Fibroblast of lung (primary cell): ENCODE results near the gene PI16. TPM values are rescaled to one million over a fixed set of nuclear protein-coding genes. Genes with fewer than 3 reads are reported as not detected.

Source experiments
- DNase-seq, 2 donors: peaks; one replicate each; pipeline versions ENCODE4 v3.0.0 to v3.0.0-alpha.2; 2010; ENCODE audit warnings: low read depth in 2 of 2
- H2AFZ ChIP-seq: 2 replicates; pipeline ENCODE4 v1.5.1; 2012; ENCODE audit warnings: low read length, control low read depth, inconsistent platforms
- H3K27ac ChIP-seq: 2 replicates; pipeline ENCODE4 v1.5.1; 2011; ENCODE audit warnings: low read length, control low read depth; ENCODE audit not compliant: insufficient read depth
- H3K27me3 ChIP-seq: 2 replicates; pipeline ENCODE4 v1.5.1; 2011; ENCODE audit warnings: mild to moderate bottlenecking, low read length; ENCODE audit not compliant: control insufficient read depth, insufficient read depth
- H3K36me3 ChIP-seq: 2 replicates; pipeline ENCODE4 v1.5.1; 2011; ENCODE audit warnings: low read length; ENCODE audit not compliant: control insufficient read depth, insufficient read depth
- H3K4me1 ChIP-seq: 2 replicates; pipeline ENCODE4 v1.5.1; 2011; ENCODE audit warnings: low read length; ENCODE audit not compliant: control insufficient read depth, insufficient read depth; ENCODE audit errors: extremely low read depth
- H3K4me2 ChIP-seq: 2 replicates; pipeline ENCODE4 v1.5.1; 2011; ENCODE audit warnings: low read length, control low read depth; ENCODE audit not compliant: insufficient read depth; ENCODE audit errors: extremely low read depth
- H3K4me3 ChIP-seq, 4 experiments: fragments of 200-600 bp in 1 of 4; sonication (generic) in 1 of 4; replicated peaks in 1 of 4; 2 replicates each; pipeline ENCODE4 v1.5.1; 2011 to 2016; ENCODE audit warnings: low read length in 4 of 4, low read depth in 3 of 4, mild to moderate bottlenecking in 3 of 4, control low read depth in 2 of 4, inconsistent platforms in 1 of 4, mixed read lengths in 1 of 4; ENCODE audit not compliant: insufficient read depth in 1 of 4; ENCODE audit errors: control extremely low read depth in 1 of 4
- H3K79me2 ChIP-seq: 2 replicates; pipeline ENCODE4 v1.5.1; 2012; ENCODE audit warnings: mild to moderate bottlenecking, low read length, inconsistent platforms; ENCODE audit not compliant: control insufficient read depth, insufficient read depth
- H3K9ac ChIP-seq: 2 replicates; pipeline ENCODE4 v1.5.1; 2011; ENCODE audit warnings: mild to moderate bottlenecking, low read length, control low read depth; ENCODE audit not compliant: insufficient read depth
- H3K9me3 ChIP-seq: 2 replicates; pipeline ENCODE4 v1.5.1; 2012; ENCODE audit warnings: low read depth, low read length; ENCODE audit not compliant: control insufficient read depth, insufficient read depth
- H4K20me1 ChIP-seq: 2 replicates; pipeline ENCODE4 v1.5.1; 2011; ENCODE audit warnings: low read length; ENCODE audit not compliant: control insufficient read depth, insufficient read depth; ENCODE audit errors: extremely low read depth
- CTCF ChIP-seq, 2 donors: IDR thresholded peaks in 1 of 2; conservative IDR thresholded peaks in 1 of 2; 1 replicate in 1 of 2; 2 replicates in 1 of 2; pipeline ENCODE4 v1.5.1; 2011 to 2012; ENCODE audit warnings: low read length in 2 of 2, control low read depth in 1 of 2, inconsistent platforms in 1 of 2, low read depth in 1 of 2, mild to moderate bottlenecking in 1 of 2
- EZH2 ChIP-seq: IDR thresholded peaks from 2 replicates; pipeline ENCODE4 v1.5.1; 2012; ENCODE audit warnings: low read length, control low read depth, mild to moderate bottlenecking; ENCODE audit errors: missing control alignments
- polyA plus RNA-seq, 2 donors: library from polyadenylated mRNA; depleted of rRNA in 1 of 2; stranded (reverse) in 1 of 2; unstranded in 1 of 2; fragments of >200 nt; gene quantifications; 2 replicates each; pipeline ENCODE4 v1.2.1, GENCODE V29; 2011 to 2012; ENCODE audit warnings: missing spikeins in 1 of 2
- total RNA-seq: library from RNA; depleted of rRNA; stranded (reverse); fragments of >200 nt; gene quantifications from 2 replicates; pipeline ENCODE4 v1.2.1, GENCODE V29; 2014

PI16 gene
- total and polyA plus RNA-seq, 2 donors (not counting 1 experiment from before 2014, with no cell fraction given), result 0.09 TPM; not detected in 1

DNA sequence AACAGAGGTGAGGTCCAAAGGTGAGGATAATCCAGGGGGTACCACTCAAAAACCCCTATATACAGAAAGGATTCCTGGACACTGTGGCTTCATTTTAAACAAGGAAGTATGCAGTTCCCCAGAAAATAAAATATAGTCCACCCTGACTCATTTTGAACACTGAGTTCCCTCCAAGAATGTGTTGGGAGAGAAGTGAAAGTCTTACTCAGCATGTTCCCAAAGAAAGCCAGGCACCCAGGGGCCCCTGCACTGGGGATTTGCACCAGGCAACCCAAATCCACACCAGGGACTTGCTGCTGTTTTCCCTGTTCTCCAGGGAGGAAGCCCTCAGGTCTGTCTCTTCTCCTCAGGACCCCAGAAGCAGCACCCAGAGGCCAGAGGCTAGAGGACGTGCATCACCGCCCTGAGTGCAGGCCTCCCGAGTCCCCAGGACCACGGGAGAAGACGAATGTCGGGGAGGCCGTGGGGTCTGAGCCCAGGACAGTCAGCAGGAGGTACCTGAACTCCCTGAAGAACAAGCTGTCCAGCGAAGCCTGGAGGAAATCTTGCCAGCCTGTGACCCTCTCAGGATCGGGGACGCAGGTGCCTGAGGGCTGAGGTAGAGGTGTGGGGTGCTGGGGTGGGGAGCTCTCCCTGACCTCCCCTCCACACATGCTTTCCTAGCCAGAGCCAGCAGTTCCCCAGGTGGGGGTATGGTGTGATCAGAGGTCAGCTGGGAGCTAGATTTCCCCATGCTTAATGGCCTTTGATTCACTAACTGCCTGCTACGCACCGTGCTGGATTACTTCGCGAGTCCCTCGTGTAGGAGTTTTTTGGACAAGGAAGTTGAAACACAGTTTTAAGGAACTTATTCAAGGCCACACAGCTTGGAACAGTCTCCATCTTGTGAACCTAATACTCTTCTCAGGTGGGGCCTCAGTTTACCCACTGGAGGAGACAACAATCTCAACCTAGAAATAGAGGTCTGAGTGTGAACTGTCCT is 54.2 kb downstream of the PI16 start:
- TF ChIP-seq EZH2 (no peak), CTCF (conservative IDR thresholded peaks at IDR 0.05 in 1 of 2, IDR thresholded peaks at IDR 0.05 in 1 of 2; ENCODE audit: low read depth in 1 of 2, low read length in 2 of 2) (no peak)
- no peak overlapping the region for H2AFZ ChIP-seq
- H4K20me1 ChIP-seq, result no peaks in the 10 kb centered on the region
- H3K4me1 ChIP-seq, result no peaks in the 10 kb centered on the region
- H3K9ac ChIP-seq, result no peak overlapping the region
- H3K9me3 ChIP-seq, result no peaks in the 10 kb centered on the region
- peaks cover 3% of the 10 kb centered on the region for H3K27me3 ChIP-seq
- H3K27ac ChIP-seq, result no peak overlapping the region
- no peaks in the 10 kb centered on the region for H3K79me2 ChIP-seq
- H3K36me3 ChIP-seq, result no peaks in the 10 kb centered on the region
- no peak overlapping the region for H3K4me3 ChIP-seq
- no peak overlapping the region for H3K4me2 ChIP-seq
- no peak for DNase-seq

GRCh38 chr6:37010402-37010892 is 55.9 kb downstream of the PI16 start:
- Histone ChIP-seq H4K20me1 (no peaks in the 10 kb centered on the region), H3K4me1 (no peaks in the 10 kb centered on the region), H3K4me3 (no peak overlapping the region), H3K4me2 (no peak overlapping the region), H2AFZ (no peak overlapping the region), H3K9me3 (no peaks in the 10 kb centered on the region), H3K36me3 (no peaks in the 10 kb centered on the region), H3K27me3 (peaks cover 3% of the 10 kb centered on the region), H3K9ac (no peak overlapping the region), H3K79me2 (no peaks in the 10 kb centered on the region), H3K27ac (no peak overlapping the region)
- TF ChIP-seq EZH2 (no peak), CTCF (conservative IDR thresholded peaks at IDR 0.05 in 1 of 2, IDR thresholded peaks at IDR 0.05 in 1 of 2; ENCODE audit: low read depth in 1 of 2, low read length in 2 of 2) (no peak)
- no peak for DNase-seq

DNA sequence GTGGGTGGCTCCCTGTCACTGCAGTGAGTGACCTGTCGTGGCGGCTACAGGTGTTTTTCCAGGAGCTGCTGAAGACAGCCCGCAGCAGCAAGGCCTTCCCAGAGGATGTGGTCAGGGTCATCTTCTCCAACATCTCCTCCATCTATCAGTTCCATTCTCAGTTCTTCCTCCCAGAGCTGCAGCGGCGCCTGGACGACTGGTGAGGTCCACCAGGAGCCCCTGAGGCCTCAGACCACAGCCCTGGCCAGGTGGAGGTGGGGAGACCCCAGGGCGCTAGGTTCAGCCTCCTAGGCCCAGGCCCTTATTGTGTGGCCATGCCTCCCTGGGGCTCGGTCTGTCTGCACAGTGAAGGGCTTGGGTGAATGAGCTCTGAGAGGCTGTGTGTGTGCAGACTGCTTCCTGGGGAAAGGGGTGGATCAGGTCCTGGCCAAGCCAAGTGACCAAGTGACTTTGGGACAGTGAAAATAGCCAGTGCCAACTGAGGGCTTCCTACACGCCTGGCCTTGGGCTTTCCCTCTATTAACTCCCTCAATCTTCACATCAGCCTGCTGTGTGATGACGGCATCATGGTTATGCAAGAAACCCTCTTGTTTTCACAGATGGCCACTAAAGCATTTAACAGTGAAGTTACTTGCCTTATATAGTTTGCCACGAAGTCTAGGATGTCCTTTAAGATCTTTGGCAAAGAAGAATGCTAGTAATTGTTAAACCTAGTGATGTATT is 57.3 kb downstream of the PI16 start:
- H3K9me3 ChIP-seq, result no peaks in the 10 kb centered on the region
- no peaks in the 10 kb centered on the region for H3K79me2 ChIP-seq
- H3K27me3 ChIP-seq, result peaks cover 3% of the 10 kb centered on the region
- no peak for TF ChIP-seq CTCF (conservative IDR thresholded peaks at IDR 0.05 in 1 of 2, IDR thresholded peaks at IDR 0.05 in 1 of 2; ENCODE audit: low read depth in 1 of 2, low read length in 2 of 2)
- no peak for TF ChIP-seq EZH2
- no peak overlapping the region for H3K4me2 ChIP-seq
- H3K27ac ChIP-seq, result no peak overlapping the region
- H3K36me3 ChIP-seq, result no peaks in the 10 kb centered on the region
- no peaks in the 10 kb centered on the region for H3K4me1 ChIP-seq
- H3K4me3 ChIP-seq, result no peak overlapping the region
- no peak overlapping the region for H3K9ac ChIP-seq
- H2AFZ ChIP-seq, result no peak overlapping the region
- DNase-seq, result peak; percentile 34 to 75
- H4K20me1 ChIP-seq, result no peaks in the 10 kb centered on the region
